Uterus (tissue), 2 donors: ENCODE data around the gene SLC6A19.

Experiments used
- POLR2A ChIP-seq, 2 donors: fragments of 450-650 bp; IDR thresholded peaks; one replicate each; pipeline ENCODE4 v1.6.1; 2016; ENCODE audit warnings: antibody characterized with exemption in 2 of 2, mild to moderate bottlenecking in 1 of 2, moderate library complexity in 1 of 2
- TF ChIP-seq, protein P1 (sequence below), 4 experiments: fragments of 200-600 bp in 2 of 4; fragments of 450-650 bp in 2 of 4; sonication (generic) in 2 of 4; IDR thresholded peaks; one replicate each; pipeline ENCODE4 v1.5.1; 2016 to 2019; ENCODE audit warnings: antibody characterized with exemption in 4 of 4, mild to moderate bottlenecking in 2 of 4, moderate library complexity in 1 of 4

DNA sequence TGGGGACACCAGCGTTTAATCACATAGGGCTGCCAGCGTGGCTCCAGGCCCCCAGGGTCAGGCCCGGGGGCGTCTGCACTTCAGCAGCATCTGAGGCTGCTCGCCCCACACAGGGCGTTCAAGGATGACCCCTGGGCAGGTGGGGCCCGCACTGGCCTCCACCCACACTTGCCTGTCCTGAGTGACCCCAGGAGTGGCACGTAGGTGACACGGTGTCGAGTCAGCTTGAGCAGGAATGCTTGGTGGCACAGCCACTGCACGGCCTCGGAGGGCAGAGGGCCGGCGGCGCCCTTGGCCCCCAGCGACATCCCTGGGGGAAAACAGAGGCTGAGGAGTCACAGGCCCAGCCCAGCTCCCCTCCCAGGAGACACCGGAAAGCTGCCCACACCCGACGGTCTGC, 52.8 kb downstream of the SLC6A19 start:
- TF ChIP-seq, protein P1, sequence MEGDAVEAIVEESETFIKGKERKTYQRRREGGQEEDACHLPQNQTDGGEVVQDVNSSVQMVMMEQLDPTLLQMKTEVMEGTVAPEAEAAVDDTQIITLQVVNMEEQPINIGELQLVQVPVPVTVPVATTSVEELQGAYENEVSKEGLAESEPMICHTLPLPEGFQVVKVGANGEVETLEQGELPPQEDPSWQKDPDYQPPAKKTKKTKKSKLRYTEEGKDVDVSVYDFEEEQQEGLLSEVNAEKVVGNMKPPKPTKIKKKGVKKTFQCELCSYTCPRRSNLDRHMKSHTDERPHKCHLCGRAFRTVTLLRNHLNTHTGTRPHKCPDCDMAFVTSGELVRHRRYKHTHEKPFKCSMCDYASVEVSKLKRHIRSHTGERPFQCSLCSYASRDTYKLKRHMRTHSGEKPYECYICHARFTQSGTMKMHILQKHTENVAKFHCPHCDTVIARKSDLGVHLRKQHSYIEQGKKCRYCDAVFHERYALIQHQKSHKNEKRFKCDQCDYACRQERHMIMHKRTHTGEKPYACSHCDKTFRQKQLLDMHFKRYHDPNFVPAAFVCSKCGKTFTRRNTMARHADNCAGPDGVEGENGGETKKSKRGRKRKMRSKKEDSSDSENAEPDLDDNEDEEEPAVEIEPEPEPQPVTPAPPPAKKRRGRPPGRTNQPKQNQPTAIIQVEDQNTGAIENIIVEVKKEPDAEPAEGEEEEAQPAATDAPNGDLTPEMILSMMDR (IDR thresholded peaks at IDR 0.05), result no peak
- TF ChIP-seq POLR2A (IDR thresholded peaks at IDR 0.05), result no peak
